HCT116 (cell line): ENCODE results near the gene ZC3H7A.

Experiments
- CTCF ChIP-seq, 3 experiments: fragments of 200-600 bp in 1 of 3; sonication (generic) in 1 of 3; IDR thresholded peaks in 2 of 3; conservative IDR thresholded peaks in 1 of 3; 2 replicates each; pipeline ENCODE4 v1.5.1; 2012 to 2017; ENCODE audit warnings: low read depth in 2 of 3, low read length in 2 of 3, antibody characterized with exemption in 1 of 3, borderline replicate concordance in 1 of 3, control low read depth in 1 of 3, mild to moderate bottlenecking in 1 of 3, mixed read lengths in 1 of 3, mixed run types in 1 of 3, moderate library complexity in 1 of 3; ENCODE audit not compliant: insufficient read depth in 1 of 3
- EZH2 ChIP-seq: fragments of 200-600 bp; sonication (generic); IDR thresholded peaks from 2 replicates; pipeline ENCODE4 v1.6.1; 2017; ENCODE audit warnings: antibody characterized with exemption, mixed run types
- MAX ChIP-seq: IDR thresholded peaks from 2 replicates; pipeline ENCODE4 v1.6.1; 2012
- POLR2A ChIP-seq: IDR thresholded peaks from 2 replicates; pipeline ENCODE4 v1.7.0; 2011; ENCODE audit warnings: borderline replicate concordance; ENCODE audit not compliant: insufficient read depth, insufficient read length; ENCODE audit errors: extremely low read depth
- POLR2AphosphoS5 ChIP-seq: IDR thresholded peaks from 2 replicates; pipeline ENCODE4 v1.6.1; 2011; ENCODE audit warnings: mild to moderate bottlenecking, low read depth, low read length, moderate library complexity
- YY1 ChIP-seq: IDR thresholded peaks from 2 replicates; pipeline ENCODE4 v1.6.1; 2011; ENCODE audit warnings: low read length, low read depth, moderate library complexity, mild to moderate bottlenecking; ENCODE audit not compliant: insufficient replicate concordance; ENCODE audit errors: extremely low read depth
- TF ChIP-seq, protein P1 (sequence below): IDR thresholded peaks from 2 replicates; pipeline ENCODE4 v1.6.1; 2012; ENCODE audit warnings: low read depth
- TF ChIP-seq, protein P2 (sequence below): IDR thresholded peaks from 2 replicates; pipeline ENCODE4 v1.6.1; 2011; ENCODE audit warnings: mild to moderate bottlenecking, low read length, moderate library complexity; ENCODE audit not compliant: insufficient replicate concordance; ENCODE audit errors: extremely low read depth

DNA sequence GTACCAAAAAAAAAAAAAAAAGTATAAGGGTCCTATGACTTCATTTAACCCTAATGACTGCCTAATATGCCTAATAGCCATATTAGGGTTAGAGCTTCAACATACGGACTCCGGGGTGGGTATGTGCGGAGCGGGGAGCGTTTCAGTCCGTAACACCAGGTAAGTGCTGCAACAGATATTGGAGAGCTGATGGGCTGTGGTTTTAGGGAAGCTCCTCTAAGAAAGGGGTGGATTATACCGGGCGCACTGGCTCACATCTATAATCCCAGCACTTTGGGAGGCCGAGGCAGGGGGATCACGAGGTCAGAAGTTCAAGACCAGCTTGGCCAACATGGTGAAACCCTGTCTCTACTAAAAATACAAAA lies 1.9 kb upstream of the ZC3H7A start:
- TF ChIP-seq POLR2AphosphoS5 (no peak), CTCF (IDR thresholded peaks at IDR 0.05 in 2 of 3, conservative IDR thresholded peaks at IDR 0.05 in 1 of 3; ENCODE audit: borderline replicate concordance in 1 of 3, insufficient read depth in 1 of 3, low read depth in 2 of 3, low read length in 2 of 3) (no peak), POLR2A (no peak), MAX (no peak), YY1 (no peak), EZH2 (no peak)
- TF ChIP-seq, protein P1, sequence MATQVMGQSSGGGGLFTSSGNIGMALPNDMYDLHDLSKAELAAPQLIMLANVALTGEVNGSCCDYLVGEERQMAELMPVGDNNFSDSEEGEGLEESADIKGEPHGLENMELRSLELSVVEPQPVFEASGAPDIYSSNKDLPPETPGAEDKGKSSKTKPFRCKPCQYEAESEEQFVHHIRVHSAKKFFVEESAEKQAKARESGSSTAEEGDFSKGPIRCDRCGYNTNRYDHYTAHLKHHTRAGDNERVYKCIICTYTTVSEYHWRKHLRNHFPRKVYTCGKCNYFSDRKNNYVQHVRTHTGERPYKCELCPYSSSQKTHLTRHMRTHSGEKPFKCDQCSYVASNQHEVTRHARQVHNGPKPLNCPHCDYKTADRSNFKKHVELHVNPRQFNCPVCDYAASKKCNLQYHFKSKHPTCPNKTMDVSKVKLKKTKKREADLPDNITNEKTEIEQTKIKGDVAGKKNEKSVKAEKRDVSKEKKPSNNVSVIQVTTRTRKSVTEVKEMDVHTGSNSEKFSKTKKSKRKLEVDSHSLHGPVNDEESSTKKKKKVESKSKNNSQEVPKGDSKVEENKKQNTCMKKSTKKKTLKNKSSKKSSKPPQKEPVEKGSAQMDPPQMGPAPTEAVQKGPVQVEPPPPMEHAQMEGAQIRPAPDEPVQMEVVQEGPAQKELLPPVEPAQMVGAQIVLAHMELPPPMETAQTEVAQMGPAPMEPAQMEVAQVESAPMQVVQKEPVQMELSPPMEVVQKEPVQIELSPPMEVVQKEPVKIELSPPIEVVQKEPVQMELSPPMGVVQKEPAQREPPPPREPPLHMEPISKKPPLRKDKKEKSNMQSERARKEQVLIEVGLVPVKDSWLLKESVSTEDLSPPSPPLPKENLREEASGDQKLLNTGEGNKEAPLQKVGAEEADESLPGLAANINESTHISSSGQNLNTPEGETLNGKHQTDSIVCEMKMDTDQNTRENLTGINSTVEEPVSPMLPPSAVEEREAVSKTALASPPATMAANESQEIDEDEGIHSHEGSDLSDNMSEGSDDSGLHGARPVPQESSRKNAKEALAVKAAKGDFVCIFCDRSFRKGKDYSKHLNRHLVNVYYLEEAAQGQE: no peak
- TF ChIP-seq, protein P2, sequence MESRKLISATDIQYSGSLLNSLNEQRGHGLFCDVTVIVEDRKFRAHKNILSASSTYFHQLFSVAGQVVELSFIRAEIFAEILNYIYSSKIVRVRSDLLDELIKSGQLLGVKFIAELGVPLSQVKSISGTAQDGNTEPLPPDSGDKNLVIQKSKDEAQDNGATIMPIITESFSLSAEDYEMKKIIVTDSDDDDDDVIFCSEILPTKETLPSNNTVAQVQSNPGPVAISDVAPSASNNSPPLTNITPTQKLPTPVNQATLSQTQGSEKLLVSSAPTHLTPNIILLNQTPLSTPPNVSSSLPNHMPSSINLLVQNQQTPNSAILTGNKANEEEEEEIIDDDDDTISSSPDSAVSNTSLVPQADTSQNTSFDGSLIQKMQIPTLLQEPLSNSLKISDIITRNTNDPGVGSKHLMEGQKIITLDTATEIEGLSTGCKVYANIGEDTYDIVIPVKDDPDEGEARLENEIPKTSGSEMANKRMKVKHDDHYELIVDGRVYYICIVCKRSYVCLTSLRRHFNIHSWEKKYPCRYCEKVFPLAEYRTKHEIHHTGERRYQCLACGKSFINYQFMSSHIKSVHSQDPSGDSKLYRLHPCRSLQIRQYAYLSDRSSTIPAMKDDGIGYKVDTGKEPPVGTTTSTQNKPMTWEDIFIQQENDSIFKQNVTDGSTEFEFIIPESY: no peak
